SHP77 (cell line): ENCODE measurements around the gene FAM219A.
"Not testable (repeated sequence)": the region's sequence is repeated elsewhere in the genome, so short reads cannot be mapped to it uniquely, and the experiment has no call there.

ENCODE experiments used
- DNase-seq, 2 experiments: peaks; one replicate each; lab custom pipeline; 2025; lab: John Stamatoyannopoulos, UW

FAM219A gene

GRCh38 chr9:34376596-34377403, 81.6 kb downstream of the FAM219A start, which contains the start of gene MYORG:
Gene MYORG, minus strand, starts transcription at chr9:34376898. Its CDS starts 3,955 bp downstream, at chr9:34372943.
- peak; percentile 84 for DNase-seq

- DNase-seq: peak; percentile 11 to 30
These were observed 82.3 kb downstream of the FAM219A start for GRCh38 chr9:34375901-34376595.

GRCh38 chr9:34374905-34375552, 83.3 kb downstream of the FAM219A start:
- no peak for DNase-seq

- DNase-seq: no peak
These were observed 84.0 kb downstream of the FAM219A start for GRCh38 chr9:34374339-34374738.

GRCh38 chr9:34373749-34374148, 84.6 kb downstream of the FAM219A start:
- no peak for DNase-seq

- DNase-seq: no peak
These were observed 85.8 kb downstream of the FAM219A start for GRCh38 chr9:34372467-34373011.

GRCh38 chr9:34371886-34372466, 86.4 kb downstream of the FAM219A start:
- DNase-seq: no peak

- no peak for DNase-seq
These were observed 87.1 kb downstream of the FAM219A start for GRCh38 chr9:34370970-34371880.

GRCh38 chr9:34370335-34370969, 87.9 kb downstream of the FAM219A start:
- no peak for DNase-seq

- DNase-seq: no peak
These were observed 88.7 kb downstream of the FAM219A start for GRCh38 chr9:34369636-34370035.

- not testable (repeated sequence) for DNase-seq
These were observed 89.6 kb downstream of the FAM219A start for GRCh38 chr9:34368796-34369195.

- not testable (repeated sequence) for DNase-seq
These were observed 90.5 kb downstream of the FAM219A start for GRCh38 chr9:34367751-34368410.

- DNase-seq: no peak
These were observed 92.0 kb downstream of the FAM219A start for GRCh38 chr9:34366365-34366764.

- DNase-seq: no peak
These were observed 93.1 kb downstream of the FAM219A start for GRCh38 chr9:34365282-34365681.

- no peak for DNase-seq
These were observed 94.6 kb downstream of the FAM219A start for GRCh38 chr9:34363619-34364351.

GRCh38 chr9:34362614-34363214, 95.7 kb downstream of the FAM219A start:
- no peak for DNase-seq

GRCh38 chr9:34352957-34353356, 105.4 kb downstream of the FAM219A start:
- DNase-seq: not testable (repeated sequence)

- DNase-seq: not testable (repeated sequence)
These were observed 106.2 kb downstream of the FAM219A start for GRCh38 chr9:34352122-34352652.
